Hepatocyte (in vitro differentiated cells): ENCODE measurements around the gene ZNF385A. TPM values are rescaled to one million over a fixed set of nuclear protein-coding genes. Genes with fewer than 3 reads are reported as not detected.

Source experiments
- DNase-seq: peaks from one replicate; pipeline ENCODE4 v3.0.0-alpha.2; 2016; ENCODE audit warnings: low spot score
- H2AFZ ChIP-seq: fragments of 200-600 bp; sonication (generic); 2 replicates; pipeline ENCODE4 v1.6.0; 2016; ENCODE audit warnings: antibody characterized with exemption, mild to moderate bottlenecking
- H3K27ac ChIP-seq: fragments of 200-600 bp; sonication (generic); 2 replicates; pipeline ENCODE4 v1.5.1; 2016; ENCODE audit warnings: mild to moderate bottlenecking
- H3K27me3 ChIP-seq: fragments of 200-600 bp; sonication (generic); 2 replicates; pipeline ENCODE4 v1.6.1; 2016
- H3K36me3 ChIP-seq: fragments of 200-600 bp; sonication (generic); replicated peaks from 2 replicates; pipeline ENCODE4 v1.5.1; 2016; ENCODE audit warnings: low read depth; ENCODE audit not compliant: insufficient read depth
- H3K4me1 ChIP-seq: fragments of 200-600 bp; sonication (generic); 2 replicates; pipeline ENCODE4 v1.5.1; 2016; ENCODE audit warnings: mild to moderate bottlenecking, moderate library complexity; ENCODE audit not compliant: insufficient read depth
- H3K4me2 ChIP-seq: fragments of 200-600 bp; sonication (generic); 2 replicates; pipeline ENCODE4 v1.6.0; 2016
- H3K4me3 ChIP-seq: fragments of 200-600 bp; sonication (generic); 2 replicates; pipeline ENCODE4 v1.5.1; 2016; ENCODE audit warnings: mild to moderate bottlenecking
- H3K79me2 ChIP-seq: fragments of 200-600 bp; sonication (generic); 2 replicates; pipeline ENCODE4 v1.6.0; 2017; ENCODE audit warnings: mild to moderate bottlenecking
- H3K9me2 ChIP-seq: fragments of 200-600 bp; sonication (generic); replicated peaks from 2 replicates; pipeline ENCODE4 v1.6.0; 2017; ENCODE audit warnings: mild to moderate bottlenecking; ENCODE audit not compliant: insufficient read depth
- H3K9me3 ChIP-seq: fragments of 200-600 bp; sonication (generic); 2 replicates; pipeline ENCODE4 v1.5.1; 2016; ENCODE audit warnings: low read depth, mild to moderate bottlenecking
- H4K20me1 ChIP-seq: fragments of 200-600 bp; sonication (generic); 2 replicates; pipeline ENCODE4 v1.6.0; 2016; ENCODE audit warnings: mild to moderate bottlenecking; ENCODE audit not compliant: insufficient read depth, poor library complexity, severe bottlenecking
- EZH2 ChIP-seq: fragments of 200-600 bp; sonication (generic); IDR thresholded peaks from 2 replicates; pipeline ENCODE4 v1.6.1; 2016; ENCODE audit warnings: antibody characterized with exemption, mild to moderate bottlenecking, borderline replicate concordance
- EZH2phosphoT487 ChIP-seq: fragments of 200-600 bp; sonication (generic); IDR thresholded peaks from one replicate; pipeline ENCODE4 v1.6.1; 2018; ENCODE audit warnings: antibody characterized with exemption, mild to moderate bottlenecking, low read depth, moderate library complexity; ENCODE audit not compliant: unreplicated experiment, severe bottlenecking
- WGBS: methylation state at CpG from one replicate; pipeline ENCODE4 v1.1.6; 2016; ENCODE audit warnings: low lambda C conversion rate; ENCODE audit errors: missing lambda C conversion rate; 5-methylcytosine and 5-hydroxymethylcytosine counted together
- polyA plus RNA-seq: library from polyadenylated mRNA; unstranded; fragments of >200 nt; fragmentation: Nextera tagmentation; extraction: Ambion mirVana; gene quantifications from 2 replicates; pipeline ENCODE4 v1.2.1, GENCODE V29; 2016
- total RNA-seq: library from RNA; depleted of rRNA; stranded (reverse); fragments of >200 nt; gene quantifications from 2 replicates; pipeline ENCODE4 v1.2.3, GENCODE V29; 2014
- TF ChIP-seq, protein P1 (sequence below): fragments of 200-600 bp; sonication (generic); IDR thresholded peaks from 2 replicates; pipeline ENCODE4 v1.5.1; 2016; ENCODE audit warnings: antibody characterized with exemption, mild to moderate bottlenecking; ENCODE audit not compliant: poor library complexity

The ZNF385A gene
- total and polyA plus RNA-seq, 2 experiments from 2014 or later, result 4.2 to 5.6 TPM

DNA sequence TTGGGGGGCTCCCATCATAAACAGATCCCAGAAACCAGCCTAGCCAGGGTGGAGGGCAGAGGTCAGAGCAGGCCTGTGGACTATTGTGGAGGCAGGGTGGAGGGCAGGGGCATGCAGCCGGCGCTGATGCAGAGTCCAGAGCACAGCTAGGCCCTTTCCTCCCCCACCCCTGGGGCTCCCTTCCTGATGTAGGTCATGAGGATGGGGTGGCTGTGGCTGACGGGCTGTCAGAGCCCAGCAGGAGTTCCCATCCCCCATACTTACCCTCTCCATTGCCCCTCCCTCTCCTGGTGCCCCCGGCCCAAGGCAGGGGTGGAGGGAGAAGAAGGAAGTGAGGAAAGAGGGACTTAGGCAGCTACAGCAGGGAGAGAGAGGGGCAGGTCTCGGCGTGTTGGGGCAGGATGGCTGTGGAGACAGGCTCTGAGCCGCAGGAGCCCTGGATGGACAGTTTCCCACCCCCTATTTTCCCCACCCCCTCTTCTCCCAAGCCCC, 5.7 kb upstream of the ZNF385A start:
- H3K4me2 ChIP-seq, result peak overlapping the region; percentile 86
- H3K4me3 ChIP-seq, result no peak overlapping the region
- H3K4me1 ChIP-seq, result peaks cover 6% of the 10 kb centered on the region
- H3K36me3 ChIP-seq, result no peaks in the 10 kb centered on the region
- H3K27ac ChIP-seq, result no peak overlapping the region
- no peaks in the 10 kb centered on the region for H3K9me3 ChIP-seq
- DNase-seq, result no peak
- no peaks in the 10 kb centered on the region for H3K27me3 ChIP-seq
- no peaks in the 10 kb centered on the region for H4K20me1 ChIP-seq
- H3K9me2 ChIP-seq, result no peaks in the 10 kb centered on the region
- no peaks in the 10 kb centered on the region for H3K79me2 ChIP-seq
- TF ChIP-seq EZH2 (no peak), EZH2phosphoT487 (no peak)
- TF ChIP-seq, protein P1, sequence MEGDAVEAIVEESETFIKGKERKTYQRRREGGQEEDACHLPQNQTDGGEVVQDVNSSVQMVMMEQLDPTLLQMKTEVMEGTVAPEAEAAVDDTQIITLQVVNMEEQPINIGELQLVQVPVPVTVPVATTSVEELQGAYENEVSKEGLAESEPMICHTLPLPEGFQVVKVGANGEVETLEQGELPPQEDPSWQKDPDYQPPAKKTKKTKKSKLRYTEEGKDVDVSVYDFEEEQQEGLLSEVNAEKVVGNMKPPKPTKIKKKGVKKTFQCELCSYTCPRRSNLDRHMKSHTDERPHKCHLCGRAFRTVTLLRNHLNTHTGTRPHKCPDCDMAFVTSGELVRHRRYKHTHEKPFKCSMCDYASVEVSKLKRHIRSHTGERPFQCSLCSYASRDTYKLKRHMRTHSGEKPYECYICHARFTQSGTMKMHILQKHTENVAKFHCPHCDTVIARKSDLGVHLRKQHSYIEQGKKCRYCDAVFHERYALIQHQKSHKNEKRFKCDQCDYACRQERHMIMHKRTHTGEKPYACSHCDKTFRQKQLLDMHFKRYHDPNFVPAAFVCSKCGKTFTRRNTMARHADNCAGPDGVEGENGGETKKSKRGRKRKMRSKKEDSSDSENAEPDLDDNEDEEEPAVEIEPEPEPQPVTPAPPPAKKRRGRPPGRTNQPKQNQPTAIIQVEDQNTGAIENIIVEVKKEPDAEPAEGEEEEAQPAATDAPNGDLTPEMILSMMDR, result no peak
- no peak overlapping the region for H2AFZ ChIP-seq
- WGBS, result 41% methylated on average over 5 of the region's 7 CpGs

DNA sequence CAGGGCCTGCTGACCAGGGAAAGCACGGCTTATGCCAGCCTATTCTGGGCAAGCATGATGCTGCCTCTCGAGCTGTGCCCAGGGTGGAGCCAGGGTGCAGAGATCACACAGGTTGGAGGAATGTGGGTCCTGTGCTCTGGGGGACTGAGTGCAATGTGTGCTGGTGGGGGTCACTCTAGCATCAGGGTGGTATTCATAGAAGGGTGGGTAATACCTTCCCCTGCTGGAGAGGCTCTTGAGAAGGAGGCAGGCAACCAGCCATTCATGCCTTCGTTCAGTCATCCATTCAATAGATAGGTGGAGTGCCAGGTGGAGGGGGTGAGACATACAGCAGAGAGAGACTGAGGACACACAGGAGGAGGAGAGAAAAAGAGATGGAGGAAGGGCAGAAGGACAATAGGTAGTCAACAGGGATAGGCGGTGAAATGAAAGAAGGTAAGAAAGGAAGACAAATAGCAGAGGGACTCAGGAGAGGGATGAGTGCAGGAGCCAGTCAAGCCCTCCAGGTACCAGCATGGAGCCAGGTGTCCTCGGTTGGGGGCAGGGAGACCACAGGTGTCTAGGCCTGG, 5.2 kb upstream of the ZNF385A start:
- no peaks in the 10 kb centered on the region for H3K9me3 ChIP-seq
- DNase-seq, result no peak
- H3K9me2 ChIP-seq, result no peaks in the 10 kb centered on the region
- peaks cover 10% of the 10 kb centered on the region for H3K4me1 ChIP-seq
- peak overlapping the region; percentile 86 for H3K4me2 ChIP-seq
- H2AFZ ChIP-seq, result no peak overlapping the region
- TF ChIP-seq, protein P1, result no peak
- TF ChIP-seq EZH2phosphoT487, result no peak
- no peak for TF ChIP-seq EZH2
- H3K27ac ChIP-seq, result no peak overlapping the region
- no peak overlapping the region for H3K4me3 ChIP-seq
- no peaks in the 10 kb centered on the region for H3K79me2 ChIP-seq
- no peaks in the 10 kb centered on the region for H4K20me1 ChIP-seq
- WGBS, result 79% methylated on average over 5 of the region's 5 CpGs
- no peaks in the 10 kb centered on the region for H3K36me3 ChIP-seq
- H3K27me3 ChIP-seq, result no peaks in the 10 kb centered on the region

DNA sequence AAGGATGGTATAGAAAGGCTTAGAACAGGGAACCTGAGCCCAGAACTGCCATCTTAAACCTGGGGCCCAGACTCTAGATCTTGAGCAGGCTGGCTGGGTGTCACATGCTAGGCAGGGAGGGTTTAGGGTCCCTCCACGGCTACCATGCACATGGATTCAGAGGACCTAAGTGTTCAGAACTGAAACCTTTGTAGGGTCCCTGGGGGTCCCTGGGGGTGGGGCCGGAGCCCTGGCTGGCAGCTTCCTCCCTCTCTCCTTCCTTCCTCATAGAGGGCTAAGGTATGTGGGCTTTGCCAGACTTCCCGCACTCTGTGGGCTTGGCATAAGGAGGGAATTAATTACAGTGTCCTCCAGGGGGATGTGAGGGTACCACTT, 4.6 kb upstream of the ZNF385A start:
- 94% methylated on average over 3 of the region's 3 CpGs for WGBS
- Histone ChIP-seq H3K4me1 (peaks cover 14% of the 10 kb centered on the region), H4K20me1 (no peaks in the 10 kb centered on the region), H3K36me3 (no peaks in the 10 kb centered on the region), H3K27me3 (no peaks in the 10 kb centered on the region), H3K27ac (no peak overlapping the region), H3K4me3 (no peak overlapping the region), H2AFZ (no peak overlapping the region), H3K79me2 (no peaks in the 10 kb centered on the region), H3K4me2 (no peak overlapping the region), H3K9me2 (no peaks in the 10 kb centered on the region), H3K9me3 (no peaks in the 10 kb centered on the region)
- no peak for DNase-seq
- TF ChIP-seq, protein P1, result no peak
- TF ChIP-seq EZH2phosphoT487 (no peak), EZH2 (no peak)
